ENCODE measurements around the gene CYGB. TPM values are rescaled to one million over a fixed set of nuclear protein-coding genes. Genes with fewer than 3 reads are reported as not detected.

CYGB gene
- total and polyA plus RNA-seq, 2 of the 13 experiments (the other 11 are each of a cell fraction or from before 2014, with no cell fraction given) = 18.9 to 27.1 TPM

- TF ChIP-seq ZNF577 (CRISPR knock-in tag; IDR thresholded peaks at IDR 0.05; ENCODE audit: borderline replicate concordance, low read depth) (no peak), DNMT3B (CRISPR knock-in tag; conservative IDR thresholded peaks at IDR 0.05) (peak; percentile 79; the same call in 1 of the 2 replicates), ZBTB7A (CRISPR knock-in tag; IDR thresholded peaks at IDR 0.05) (peak; percentile 56; the same call in 1 of the 2 replicates), PCBP1 (IDR thresholded peaks at IDR 0.05; ENCODE audit: borderline replicate concordance, low read depth, low read length) (0 out of 2 replicates have a peak, but pooled peaks have one; percentile 34), SMYD3 (CRISPR knock-in tag; IDR thresholded peaks at IDR 0.05) (no peak), ZNF224 (CRISPR knock-in tag; IDR thresholded peaks at IDR 0.05) (0 out of 2 replicates have a peak, but pooled peaks have one; percentile 75), KLF6 (CRISPR knock-in tag; IDR thresholded peaks at IDR 0.05) (peak; percentile 11; the same call in 1 of the 2 replicates), ZNF451 (CRISPR knock-in tag; IDR thresholded peaks at IDR 0.05) (peak; percentile 80; the same call in 1 of the 2 replicates), ZNF816 (CRISPR knock-in tag; IDR thresholded peaks at IDR 0.05; ENCODE audit: borderline replicate concordance) (no peak), KLF12 (CRISPR knock-in tag; IDR thresholded peaks at IDR 0.05; ENCODE audit: borderline replicate concordance) (peak; percentile 55; the same call in 1 of the 2 replicates), ZNF891 (CRISPR knock-in tag; IDR thresholded peaks at IDR 0.05) (peak; percentile 97), ZNF280B (CRISPR knock-in tag; IDR thresholded peaks at IDR 0.05; ENCODE audit: borderline replicate concordance) (peak; percentile 92), JDP2 (CRISPR knock-in tag; IDR thresholded peaks at IDR 0.05; ENCODE audit: borderline replicate concordance) (no peak), ZNF879 (CRISPR knock-in tag; IDR thresholded peaks at IDR 0.05) (no peak), NFATC3 (CRISPR knock-in tag; IDR thresholded peaks at IDR 0.05) (no peak), ZNF777 (CRISPR knock-in tag; IDR thresholded peaks at IDR 0.05) (no peak), HOXA5 (CRISPR knock-in tag; IDR thresholded peaks at IDR 0.05) (peak; percentile 44; the same call in 1 of the 2 replicates), PHF5A (CRISPR knock-in tag; IDR thresholded peaks at IDR 0.05; ENCODE audit: low read depth, unreplicated experiment) (no peak), GABPB1 (CRISPR knock-in tag; IDR thresholded peaks at IDR 0.05) (0 out of 2 replicates have a peak, but pooled peaks have one; percentile 37), MTA1 (CRISPR knock-in tag; IDR thresholded peaks at IDR 0.05; ENCODE audit: borderline replicate concordance) (peak; percentile 86; the same call in 1 of the 2 replicates), CREM (IDR thresholded peaks at IDR 0.05) (no peak), CREM (CRISPR knock-in tag; IDR thresholded peaks at IDR 0.05) (no peak), FOXA3 (CRISPR knock-in tag; IDR thresholded peaks at IDR 0.05) (peak; percentile 66), TFDP1 (CRISPR knock-in tag; IDR thresholded peaks at IDR 0.05; ENCODE audit: borderline replicate concordance) (peak; percentile 46; the same call in 1 of the 2 replicates)
- TF ChIP-seq, protein P1, sequence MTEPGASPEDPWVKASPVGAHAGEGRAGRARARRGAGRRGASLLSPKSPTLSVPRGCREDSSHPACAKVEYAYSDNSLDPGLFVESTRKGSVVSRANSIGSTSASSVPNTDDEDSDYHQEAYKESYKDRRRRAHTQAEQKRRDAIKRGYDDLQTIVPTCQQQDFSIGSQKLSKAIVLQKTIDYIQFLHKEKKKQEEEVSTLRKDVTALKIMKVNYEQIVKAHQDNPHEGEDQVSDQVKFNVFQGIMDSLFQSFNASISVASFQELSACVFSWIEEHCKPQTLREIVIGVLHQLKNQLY (CRISPR knock-in tag; IDR thresholded peaks at IDR 0.05) = peak; percentile 22; the same call in 1 of the 2 replicates
- TF ChIP-seq, protein P2, sequence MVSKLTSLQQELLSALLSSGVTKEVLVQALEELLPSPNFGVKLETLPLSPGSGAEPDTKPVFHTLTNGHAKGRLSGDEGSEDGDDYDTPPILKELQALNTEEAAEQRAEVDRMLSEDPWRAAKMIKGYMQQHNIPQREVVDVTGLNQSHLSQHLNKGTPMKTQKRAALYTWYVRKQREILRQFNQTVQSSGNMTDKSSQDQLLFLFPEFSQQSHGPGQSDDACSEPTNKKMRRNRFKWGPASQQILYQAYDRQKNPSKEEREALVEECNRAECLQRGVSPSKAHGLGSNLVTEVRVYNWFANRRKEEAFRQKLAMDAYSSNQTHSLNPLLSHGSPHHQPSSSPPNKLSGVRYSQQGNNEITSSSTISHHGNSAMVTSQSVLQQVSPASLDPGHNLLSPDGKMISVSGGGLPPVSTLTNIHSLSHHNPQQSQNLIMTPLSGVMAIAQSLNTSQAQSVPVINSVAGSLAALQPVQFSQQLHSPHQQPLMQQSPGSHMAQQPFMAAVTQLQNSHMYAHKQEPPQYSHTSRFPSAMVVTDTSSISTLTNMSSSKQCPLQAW (CRISPR knock-in tag; IDR thresholded peaks at IDR 0.05) = peak; percentile 47; the same call in 1 of the 2 replicates
Measured at GRCh38 chr17:76524598-76525512, 12.7 kb downstream of the CYGB start (continued).
